ENCODE measurements around the gene ZNF691.
A peak's percentile ranks its signal among the peaks of the same experiment; 100 is the strongest.
"Not testable (repeated sequence)": the region's sequence is repeated elsewhere in the genome, so short reads cannot be mapped to it uniquely, and the experiment has no call there.

ZNF691 gene, protein sequence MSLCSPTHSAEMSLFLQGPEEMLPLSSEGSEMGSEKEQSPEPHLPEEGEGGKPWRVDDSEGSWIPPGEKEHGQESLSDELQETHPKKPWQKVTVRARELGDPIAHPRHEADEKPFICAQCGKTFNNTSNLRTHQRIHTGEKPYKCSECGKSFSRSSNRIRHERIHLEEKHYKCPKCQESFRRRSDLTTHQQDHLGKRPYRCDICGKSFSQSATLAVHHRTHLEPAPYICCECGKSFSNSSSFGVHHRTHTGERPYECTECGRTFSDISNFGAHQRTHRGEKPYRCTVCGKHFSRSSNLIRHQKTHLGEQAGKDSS

DNA sequence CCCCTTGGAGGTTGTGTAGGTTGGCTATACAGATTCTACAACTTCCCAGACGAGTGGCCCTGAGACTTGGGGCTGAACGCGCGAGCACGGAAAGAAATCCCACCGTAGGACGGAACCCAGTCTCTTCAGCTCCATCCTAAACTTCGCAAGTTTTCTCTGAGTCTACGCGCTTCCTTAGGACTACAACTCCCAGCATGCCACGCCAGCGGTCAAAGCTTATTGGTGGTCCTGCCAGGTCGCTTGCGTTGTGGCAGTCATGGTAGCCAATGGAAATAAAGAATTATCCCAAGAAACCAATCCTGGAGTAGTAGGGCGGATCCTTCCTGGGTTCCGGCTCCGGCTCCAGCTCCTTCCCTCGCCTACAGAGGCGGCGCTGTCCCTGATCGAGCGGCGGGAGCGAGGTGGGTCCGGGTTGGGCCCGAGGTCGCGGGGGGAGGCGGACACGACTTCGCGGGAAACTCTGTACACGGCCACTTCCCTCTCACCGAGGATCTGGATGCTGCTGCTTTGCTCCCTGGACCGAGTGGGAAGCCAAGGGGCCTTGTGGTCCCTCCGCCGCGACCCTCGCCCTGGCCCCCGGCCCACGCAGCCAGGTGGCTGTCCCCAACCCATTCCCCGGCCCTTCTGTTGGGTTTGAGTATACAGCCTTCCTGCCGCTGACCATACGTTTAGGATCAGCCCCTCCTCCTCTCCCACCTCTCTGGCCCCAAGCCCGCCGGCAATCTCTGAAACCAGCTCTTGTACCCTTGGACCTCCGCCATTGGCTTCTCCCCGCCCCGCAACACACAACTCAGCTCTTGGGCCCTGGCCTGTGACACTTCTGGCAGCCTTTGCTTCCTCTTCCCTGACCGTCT is at the start of gene ZNF691:
Gene ZNF691, plus strand, starts transcription at position 357 of the 854 bp plus-strand sequence. CDS start 3,046 bp downstream, outside the sequence.
- DNase-seq (ENCODE audit: low read depth) = peak; percentile 88

DNA sequence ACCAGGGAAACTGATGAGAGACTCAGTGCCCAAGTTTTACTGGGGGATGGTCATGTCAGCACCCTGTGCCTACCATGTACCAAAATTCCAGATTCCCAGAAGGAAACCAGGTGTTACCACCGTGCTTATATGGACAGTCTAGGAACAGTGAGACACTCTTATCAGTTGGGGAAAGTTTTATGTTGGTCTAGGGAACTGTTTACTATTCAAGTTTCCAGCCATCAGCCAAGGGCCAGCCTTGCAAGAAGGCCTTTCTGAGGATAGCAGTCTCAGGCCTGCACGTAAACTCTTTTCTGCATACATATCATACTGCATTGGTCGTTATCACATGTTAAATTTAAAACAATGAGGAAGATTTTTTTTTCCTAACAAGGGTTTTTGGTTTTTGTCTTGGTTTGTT is 49.0 kb upstream of the ZNF691 start:
- no peak for DNase-seq (ENCODE audit: low read depth)

DNA sequence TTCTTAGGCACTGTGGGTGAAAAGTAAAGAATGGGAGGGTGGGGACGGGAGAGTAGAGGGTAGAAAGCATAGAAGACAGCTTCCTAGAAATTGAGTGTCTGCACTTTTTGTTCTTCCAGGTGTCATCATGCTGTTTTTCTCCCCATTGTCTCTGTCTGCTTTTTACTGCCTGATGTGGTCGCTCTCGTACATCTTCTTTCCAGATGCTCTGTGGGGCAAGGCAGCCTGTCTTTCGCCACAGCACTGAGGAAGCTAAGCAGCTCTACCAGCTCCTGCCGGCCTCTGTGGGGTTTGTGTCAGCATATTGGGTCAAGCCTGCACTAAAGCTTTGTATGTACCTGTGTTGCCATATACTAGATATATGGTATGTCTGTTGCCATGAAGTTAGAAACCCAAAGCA is 48.4 kb upstream of the ZNF691 start:
- DNase-seq (ENCODE audit: low read depth) = no peak

DNA sequence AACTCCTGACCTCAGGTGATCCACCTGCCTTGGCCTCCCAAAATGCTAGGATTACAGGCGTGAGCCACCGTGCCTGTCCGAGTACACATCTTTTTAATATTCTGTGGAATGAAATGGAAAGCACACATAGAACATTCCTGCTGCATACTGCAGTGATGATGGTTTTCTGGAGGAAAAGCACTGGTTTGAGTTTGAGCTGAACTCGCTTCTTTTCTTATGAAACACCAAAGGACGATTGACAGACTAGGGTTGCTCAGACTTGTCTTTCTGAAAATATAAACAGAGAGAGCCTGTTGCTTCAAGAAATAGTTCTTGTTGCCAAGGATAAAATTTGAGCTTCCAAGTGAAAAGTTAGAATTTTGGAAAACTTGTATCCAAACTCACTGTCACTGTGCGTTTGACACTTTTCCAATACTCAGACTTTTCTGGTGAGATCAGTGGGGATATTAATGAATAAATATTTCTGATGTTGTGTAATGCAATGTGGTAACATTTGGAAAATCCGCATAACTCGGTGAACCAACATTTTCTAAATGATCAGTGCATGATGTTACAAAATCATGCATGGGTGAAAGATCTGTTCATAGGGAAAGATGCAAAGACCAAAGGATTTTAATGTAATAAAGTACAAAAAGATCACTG is 44.5 kb upstream of the ZNF691 start:
- peak; percentile 53 for DNase-seq (ENCODE audit: low read depth)

DNA sequence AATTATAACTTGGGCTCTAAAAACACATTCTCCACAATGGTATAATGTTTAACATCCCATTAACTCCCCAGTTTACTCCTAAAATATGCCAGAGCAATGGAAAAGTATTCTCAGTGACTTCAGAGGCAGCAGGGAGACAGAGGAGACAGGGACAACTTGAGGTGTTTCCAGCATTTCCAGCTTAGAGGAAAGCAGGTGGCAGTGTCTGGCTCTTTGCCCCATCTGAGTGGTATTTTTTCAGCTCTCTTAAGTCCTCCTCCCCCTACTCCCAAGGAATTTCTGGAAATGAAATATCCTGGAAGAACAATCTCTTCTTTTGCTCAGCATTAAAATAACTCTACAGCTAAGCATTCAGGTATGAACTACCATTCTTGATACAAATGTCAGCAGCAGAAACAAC is 40.2 kb upstream of the ZNF691 start:
- no peak for DNase-seq (ENCODE audit: low read depth)

DNA sequence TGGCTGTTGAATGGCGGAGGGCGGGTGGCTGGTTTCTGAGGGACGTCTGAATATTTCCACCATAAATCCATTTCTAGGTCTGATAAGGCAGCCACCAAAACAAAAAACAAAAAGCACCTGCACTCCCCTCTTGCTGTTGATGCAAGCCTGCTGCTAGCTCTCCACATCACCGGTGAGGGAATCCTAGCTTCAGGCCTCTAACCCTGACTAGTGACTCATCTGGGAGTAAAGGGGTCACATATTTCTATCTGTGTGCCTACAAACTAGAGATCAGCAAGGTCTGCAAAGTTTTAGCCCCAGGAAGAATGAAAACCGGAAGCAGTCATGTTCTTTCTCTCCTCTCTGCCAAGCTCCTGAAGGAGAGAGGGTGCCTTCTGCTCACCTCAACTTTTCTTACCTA is 39.8 kb upstream of the ZNF691 start:
- DNase-seq (ENCODE audit: low read depth) = no peak

DNA sequence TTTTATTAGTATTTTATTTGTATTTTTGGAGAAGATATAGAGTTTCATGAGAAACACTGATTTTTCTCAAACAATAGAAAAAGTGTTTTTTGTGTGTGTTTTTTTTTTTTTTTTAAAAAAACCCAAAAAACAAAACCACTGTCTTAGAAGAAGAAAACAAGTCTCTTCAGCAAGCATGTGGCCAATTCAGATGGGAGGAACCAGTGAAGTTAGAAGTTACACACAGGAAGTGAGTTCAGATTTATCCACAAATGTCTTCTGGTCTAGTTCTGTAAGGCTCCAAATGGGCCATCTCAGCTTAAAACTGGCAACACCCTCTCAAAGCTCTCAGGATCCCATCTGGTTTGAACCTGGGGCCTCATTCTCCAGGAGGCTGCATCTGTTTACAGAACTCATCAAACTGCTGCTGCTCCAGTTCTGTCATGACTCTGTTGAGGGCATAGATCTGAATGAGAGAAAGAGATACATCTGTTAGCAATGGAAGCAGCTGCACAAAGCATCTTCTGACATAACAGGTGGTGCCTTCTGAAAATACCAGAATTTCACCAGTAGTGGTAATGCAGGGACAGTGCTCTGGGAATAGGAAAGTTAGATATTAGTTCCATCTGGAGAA is 39.3 kb upstream of the ZNF691 start:
- DNase-seq (ENCODE audit: low read depth) = no peak

DNA sequence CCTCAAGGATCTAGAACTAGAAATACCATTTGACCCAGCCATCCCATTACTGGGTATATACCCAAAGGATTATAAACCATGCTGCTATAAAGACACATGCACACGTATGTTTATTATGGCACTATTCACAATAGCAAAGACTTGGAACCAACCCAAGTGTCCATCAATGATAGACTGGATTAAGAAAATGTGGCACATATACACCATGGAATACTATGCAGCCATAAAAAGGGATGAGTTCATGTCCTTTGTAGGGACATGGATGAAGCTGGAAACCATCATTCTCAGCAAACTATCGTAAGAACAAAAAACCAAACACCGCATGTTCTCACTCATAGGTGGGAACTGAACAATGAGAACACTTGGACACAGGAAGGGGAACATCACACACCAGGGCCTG is 31.6 kb upstream of the ZNF691 start:
- DNase-seq (ENCODE audit: low read depth) = not testable (repeated sequence)

DNA sequence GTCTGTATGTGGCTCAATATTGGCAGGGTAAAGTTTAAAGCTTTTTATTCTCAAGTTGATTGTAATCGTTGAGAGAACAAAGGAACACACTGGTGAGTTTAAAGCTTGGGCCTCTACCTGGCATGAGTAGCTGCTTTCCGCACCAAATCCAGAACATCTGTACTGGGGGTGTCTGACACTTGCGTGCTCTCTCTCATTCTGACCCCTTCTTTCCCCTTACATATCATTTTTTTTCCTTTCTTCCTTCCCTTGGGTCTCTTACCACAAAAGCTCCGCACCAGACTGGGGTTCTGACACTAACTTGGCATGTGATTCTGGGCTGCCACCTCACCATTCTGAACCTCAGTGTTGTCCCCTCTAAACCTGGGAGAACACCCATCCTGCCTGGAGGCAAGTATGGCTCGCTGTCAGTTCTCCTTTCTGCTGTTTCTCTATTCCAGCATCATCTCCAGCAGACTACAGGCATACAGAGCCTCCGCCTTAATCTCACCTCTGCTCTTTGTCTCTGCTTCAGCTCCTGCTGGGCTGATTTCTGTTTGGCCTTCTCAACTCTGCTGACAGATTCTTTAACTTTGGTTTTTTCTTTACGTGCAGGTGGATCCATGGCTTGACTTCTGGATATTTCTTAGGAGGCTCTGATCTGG is 30.4 kb upstream of the ZNF691 start:
- no peak for DNase-seq (ENCODE audit: low read depth)

DNA sequence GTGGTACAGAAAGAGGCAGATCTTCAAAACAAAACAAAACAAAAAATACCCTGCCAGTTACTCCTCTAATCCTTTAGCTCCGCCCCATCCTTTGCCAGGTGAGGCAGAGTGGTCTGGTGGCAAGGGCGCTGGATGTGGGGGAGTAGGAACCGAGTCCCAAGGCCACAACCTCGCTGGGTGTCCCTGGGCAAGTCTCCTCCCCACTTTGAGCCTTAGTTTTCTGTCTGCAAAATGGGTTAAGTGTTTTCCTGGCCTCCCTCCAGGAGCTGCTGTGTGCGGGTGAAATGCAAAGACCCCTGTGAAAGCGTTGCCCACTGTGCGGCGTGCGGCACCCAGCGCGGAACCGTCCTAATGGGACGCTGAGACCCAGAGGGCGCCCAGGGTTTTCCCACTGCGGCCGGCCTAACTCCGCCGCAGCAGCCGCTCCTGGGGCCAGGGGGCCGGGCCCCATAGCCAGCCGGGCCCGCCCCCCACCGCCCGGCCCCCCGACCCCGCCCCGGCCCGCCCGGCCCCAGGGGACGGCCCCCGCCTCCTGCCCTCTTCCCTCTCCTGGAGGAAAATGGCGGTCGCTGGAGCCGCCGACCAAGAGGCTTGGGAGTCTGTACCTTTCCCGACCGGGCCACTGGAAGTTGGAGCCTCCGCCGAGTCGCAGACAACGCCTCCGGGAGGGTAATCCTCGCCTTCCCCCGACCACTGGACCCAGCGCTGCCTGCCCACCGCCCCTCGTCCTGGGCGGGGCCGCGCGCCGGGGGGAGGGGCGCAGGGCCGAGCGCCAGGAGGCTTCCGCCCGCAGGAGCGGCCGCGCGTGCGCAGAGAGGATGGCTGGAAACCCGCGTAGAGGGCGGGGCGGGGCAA is 29.6 kb upstream of the ZNF691 start, which contains the start of the genes ERMAP and SVBP:
Gene ERMAP, plus strand, starts transcription at position 538 of the 855 bp plus-strand sequence. CDS start 13,327 bp downstream, outside the sequence.
Gene SVBP, minus strand, starts transcription at position 813 of the 855 bp plus-strand sequence. CDS start 853 bp downstream, outside the sequence.
- no peak for DNase-seq (ENCODE audit: low read depth)

DNA sequence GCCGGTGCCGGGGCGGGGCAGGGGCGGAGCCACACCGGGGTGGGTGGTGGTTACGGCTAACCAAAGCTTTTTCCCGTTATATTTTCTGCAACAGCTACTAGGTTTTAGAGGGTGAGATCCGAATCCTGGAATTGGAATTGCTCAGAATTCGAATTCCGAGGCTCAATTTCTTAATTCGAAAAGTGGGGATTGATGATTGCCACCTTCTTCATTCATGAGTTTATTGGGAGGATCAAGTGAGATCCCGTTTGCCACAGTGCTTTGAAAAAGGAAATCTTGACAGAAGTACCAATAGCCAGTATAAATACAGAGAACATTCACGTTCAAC is 29.0 kb upstream of the ZNF691 start:
- DNase-seq (ENCODE audit: low read depth) = no peak

DNA sequence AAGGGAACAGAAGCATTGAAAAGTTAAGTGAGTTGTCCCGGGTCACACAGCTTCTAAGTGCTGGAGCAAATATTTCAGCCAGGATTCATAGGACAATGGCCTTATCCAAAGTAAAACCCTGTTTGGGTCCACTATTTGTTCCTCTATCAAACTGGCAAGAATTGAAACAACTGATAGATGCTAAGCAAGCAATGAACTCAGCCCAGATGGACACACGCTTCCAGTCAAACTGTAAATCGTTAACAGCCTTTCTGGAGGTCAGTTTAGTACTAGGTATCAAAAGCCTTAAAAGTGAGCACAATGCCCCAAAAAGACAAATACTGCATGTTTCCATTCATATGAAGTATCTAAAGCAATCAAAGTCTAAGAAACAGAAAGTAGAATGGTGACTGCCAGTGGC is 28.4 kb upstream of the ZNF691 start:
- no peak for DNase-seq (ENCODE audit: low read depth)

DNA sequence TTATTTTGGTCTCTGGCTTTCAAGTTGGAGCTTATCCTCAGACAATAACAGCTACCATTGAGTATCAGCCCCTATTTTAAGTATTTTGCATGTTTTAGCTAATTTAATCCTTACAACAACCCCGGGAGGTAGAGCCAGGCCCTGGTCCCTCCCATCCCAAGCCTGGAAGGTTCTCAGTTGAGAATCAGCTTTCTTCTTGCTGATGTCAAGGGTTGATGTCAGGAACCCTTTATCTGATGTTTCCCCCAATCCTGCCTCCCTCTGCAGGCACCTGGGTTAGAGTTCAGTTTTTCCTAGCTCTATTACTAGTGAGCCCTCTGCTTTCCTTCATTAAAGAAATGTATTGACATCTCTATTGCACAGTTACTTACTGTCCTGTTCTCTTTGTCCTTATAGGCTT is 25.6 kb upstream of the ZNF691 start:
- DNase-seq (ENCODE audit: low read depth) = no peak

DNA sequence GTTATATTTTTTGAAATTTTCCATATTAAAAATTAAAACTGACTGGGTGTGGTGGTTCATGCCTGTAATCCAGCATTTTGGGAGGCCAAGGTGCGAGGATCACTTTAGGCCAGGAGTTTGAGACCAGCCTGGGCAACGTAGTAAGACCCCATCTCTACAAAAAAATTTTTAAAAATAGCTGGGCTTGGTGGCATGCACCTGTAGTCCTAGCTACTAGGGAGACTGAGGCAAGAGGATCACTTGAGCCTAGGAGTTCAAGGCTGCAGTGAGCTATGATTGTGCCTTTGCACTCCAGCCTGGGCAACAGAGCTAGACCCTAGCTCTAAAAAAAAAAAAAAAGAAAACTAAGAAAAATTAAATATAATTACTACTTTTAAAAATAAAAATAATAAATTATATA is 24.7 kb upstream of the ZNF691 start:
- DNase-seq (ENCODE audit: low read depth) = no peak

DNA sequence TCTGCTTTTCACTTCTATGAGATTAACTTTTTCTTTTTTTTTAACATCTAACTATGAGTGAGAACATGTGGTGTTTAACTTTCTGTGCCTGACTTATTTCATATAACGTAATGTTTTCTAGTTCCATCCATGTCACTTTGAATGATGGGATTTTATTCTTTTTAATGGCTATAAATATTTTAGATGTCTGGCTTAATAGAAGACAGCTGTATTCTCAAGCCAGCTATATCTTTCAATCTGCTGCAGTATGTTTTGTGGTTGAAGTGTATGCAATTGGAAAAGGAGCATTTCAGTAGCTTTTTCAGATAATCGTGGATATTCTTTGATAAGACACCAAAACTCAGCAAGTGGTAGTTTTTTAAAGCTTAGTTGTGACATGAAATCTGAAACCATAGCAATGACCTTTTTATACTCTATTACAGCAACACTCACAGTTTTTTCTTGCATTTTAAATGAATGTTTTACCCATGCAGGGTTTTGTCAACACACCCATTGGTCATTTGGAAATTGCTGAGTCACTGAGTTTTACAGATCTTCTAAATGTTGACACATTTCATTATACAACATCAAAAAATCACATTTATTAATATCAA is 23.5 kb upstream of the ZNF691 start:
- no peak for DNase-seq (ENCODE audit: low read depth)

DNA sequence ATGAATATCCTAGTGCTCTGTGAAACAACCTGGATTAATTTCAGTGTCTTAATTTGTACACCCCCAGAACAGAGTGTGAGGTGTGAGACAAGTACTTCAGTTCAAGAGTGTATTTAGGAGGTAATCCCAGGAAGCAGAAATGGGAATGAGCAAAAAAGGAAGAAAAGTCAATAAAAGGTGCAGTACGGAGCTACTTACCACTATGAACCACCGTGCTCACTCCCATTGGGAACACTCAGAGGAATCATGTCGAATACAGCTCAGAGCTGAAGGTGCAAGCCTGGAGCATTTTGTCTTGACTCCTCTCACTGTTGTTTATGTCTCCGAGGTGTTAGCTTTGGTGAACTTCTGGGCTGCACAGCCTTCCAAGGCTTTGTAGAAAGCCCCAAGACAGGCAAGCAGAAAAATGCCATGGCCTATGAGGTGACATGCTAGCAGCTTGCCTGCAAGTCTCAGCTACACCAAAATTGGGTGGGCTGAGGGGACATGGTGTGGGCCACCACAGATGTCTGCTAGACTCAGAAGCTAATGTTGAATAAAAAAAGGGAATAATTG is 21.9 kb upstream of the ZNF691 start:
- DNase-seq (ENCODE audit: low read depth) = no peak

DNA sequence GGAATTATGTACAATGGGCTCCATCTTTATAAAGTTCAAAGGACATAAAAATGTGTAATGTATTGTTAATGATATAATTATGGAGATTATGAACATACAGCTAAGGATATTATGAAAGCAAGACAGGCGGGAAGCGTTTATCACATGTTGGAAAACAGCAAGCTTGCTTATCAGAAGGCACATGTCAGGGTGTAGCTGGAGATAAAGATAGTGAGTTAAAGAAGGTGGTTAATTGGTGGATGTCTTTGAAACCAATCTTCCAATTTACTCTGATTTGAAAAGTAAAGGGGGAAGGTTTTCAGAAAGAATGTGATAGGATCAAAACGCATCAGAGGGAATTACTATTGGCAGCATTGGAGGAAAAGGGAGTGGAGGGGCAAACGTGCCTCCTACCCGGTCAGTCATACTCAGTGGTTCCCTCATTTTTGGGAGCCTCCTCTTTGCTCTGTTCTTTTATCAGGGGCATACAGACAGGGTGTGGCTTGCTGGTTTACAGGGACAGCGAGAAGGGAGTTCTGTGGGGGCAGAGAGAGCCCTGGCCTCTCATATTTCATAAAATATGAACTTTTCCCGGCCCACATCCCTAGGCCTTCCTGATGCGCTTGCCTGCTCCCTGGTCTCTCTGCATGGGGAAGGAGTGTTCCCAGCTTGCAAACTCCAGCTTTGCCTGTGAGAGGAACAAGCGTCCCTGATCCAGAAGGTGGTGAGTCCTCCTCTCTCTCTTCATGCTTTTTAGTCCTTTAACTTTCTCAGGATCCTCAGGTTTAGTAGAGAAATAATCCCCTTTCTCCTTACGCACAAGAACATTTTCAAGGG is 21.2 kb upstream of the ZNF691 start:
- DNase-seq (ENCODE audit: low read depth) = no peak

DNA sequence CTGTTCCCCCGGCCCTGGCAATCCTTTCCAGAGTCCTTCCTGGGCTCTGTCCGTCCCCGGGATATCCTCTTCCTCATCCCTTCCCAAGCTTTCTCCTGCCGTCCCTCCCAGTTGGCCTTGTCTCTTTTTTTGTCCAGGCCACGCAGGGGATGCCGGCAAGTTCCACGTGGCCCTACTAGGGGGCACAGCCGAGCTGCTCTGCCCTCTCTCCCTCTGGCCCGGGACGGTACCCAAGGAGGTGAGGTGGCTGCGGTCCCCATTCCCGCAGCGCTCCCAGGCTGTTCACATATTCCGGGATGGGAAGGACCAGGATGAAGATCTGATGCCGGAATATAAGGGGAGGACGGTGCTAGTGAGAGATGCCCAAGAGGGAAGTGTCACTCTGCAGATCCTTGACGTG is 15.8 kb upstream of the ZNF691 start:
- no peak for DNase-seq (ENCODE audit: low read depth)

DNA sequence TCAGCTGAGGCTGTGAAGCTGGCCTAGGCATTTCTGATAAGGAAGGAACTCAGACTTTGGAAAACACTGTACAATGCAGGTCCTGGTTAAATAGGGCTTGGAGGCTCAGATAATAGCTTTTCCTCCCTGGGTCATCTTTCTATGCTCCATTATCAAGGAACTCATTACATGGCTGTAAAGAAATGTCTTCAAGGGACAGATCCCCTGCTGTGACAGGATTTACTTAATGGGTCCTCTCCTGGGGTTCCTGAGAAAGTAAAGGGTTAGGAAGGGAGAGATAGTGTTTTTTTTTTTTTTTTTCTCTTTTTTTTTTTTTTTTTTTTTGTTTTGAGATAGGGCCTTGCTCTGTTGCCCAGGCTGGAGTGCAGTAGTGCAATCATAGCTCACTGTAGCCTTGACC is 15.1 kb upstream of the ZNF691 start:
- DNase-seq (ENCODE audit: low read depth) = no peak
